HTR-8/SVneo (cell line): ENCODE measurements around the gene DDX41.

ENCODE experiments used
- DNase-seq: peaks from one replicate; pipeline ENCODE4 v3.0.0; 2011; ENCODE audit warnings: low spot score, mixed read lengths; ENCODE audit not compliant: insufficient read length
- FAIRE-seq: peaks from 2 replicates; lab custom pipeline; 2011; peaks lifted over from hg19 to GRCh38; lab: Jason Lieb, UNC

Gene DDX41

GRCh38 chr5:177515580-177515979 lies 1.2 kb downstream of the DDX41 start:
- FAIRE-seq = no peak
- no peak for DNase-seq

- DNase-seq (no peak), FAIRE-seq (no peak)
Measured at GRCh38 chr5:177514541-177514940, 2.2 kb downstream of the DDX41 start.

- no peak for DNase-seq
- FAIRE-seq = no peak
Measured at GRCh38 chr5:177513500-177513899, 3.3 kb downstream of the DDX41 start.

GRCh38 chr5:177512736-177513380 lies 3.9 kb downstream of the DDX41 start:
- DNase-seq (no peak), FAIRE-seq (no peak)

- FAIRE-seq (no peak), DNase-seq (no peak)
Measured at GRCh38 chr5:177511796-177512675, 4.7 kb downstream of the DDX41 start.

- DNase-seq (no peak), FAIRE-seq (no peak)
Measured at GRCh38 chr5:177511181-177511580, 5.6 kb downstream of the DDX41 start.

- FAIRE-seq = no peak
Measured at GRCh38 chr5:177510567-177511053, 6.2 kb downstream of the DDX41 start.

GRCh38 chr5:177509991-177510566 lies 6.7 kb downstream of the DDX41 start:
- DNase-seq (no peak), FAIRE-seq (no peak)

More at GRCh38 chr5:177510567-177511053, 6.2 kb downstream of the DDX41 start:
- DNase-seq = no peak

GRCh38 chr5:177509381-177509951 lies 7.3 kb downstream of the DDX41 start, which contains the start of gene DOK3:
Gene DOK3 (minus strand): TSS chr5:177509826. CDS start chr5:177509540, 286 bp downstream.
- DNase-seq (no peak), FAIRE-seq (no peak)

GRCh38 chr5:177508837-177509236 lies 7.9 kb downstream of the DDX41 start:
- no peak for DNase-seq
- FAIRE-seq = no peak

- no peak for DNase-seq
- no peak for FAIRE-seq
Measured at GRCh38 chr5:177508221-177508611, 8.5 kb downstream of the DDX41 start.

GRCh38 chr5:177507596-177508220 lies 9.1 kb downstream of the DDX41 start:
- no peak for FAIRE-seq
- DNase-seq = no peak

GRCh38 chr5:177507165-177507564 lies 9.6 kb downstream of the DDX41 start:
- FAIRE-seq (no peak), DNase-seq (no peak)

- FAIRE-seq (no peak), DNase-seq (no peak)
Measured at GRCh38 chr5:177505075-177505474, 11.7 kb downstream of the DDX41 start.

- DNase-seq (no peak), FAIRE-seq (no peak)
Measured at GRCh38 chr5:177504086-177505056, 12.4 kb downstream of the DDX41 start.

- FAIRE-seq (no peak), DNase-seq (no peak)
Measured at GRCh38 chr5:177503351-177504085, 13.2 kb downstream of the DDX41 start.

- FAIRE-seq (no peak), DNase-seq (no peak)
Measured at GRCh38 chr5:177502886-177503285, 13.9 kb downstream of the DDX41 start.
